AG08396 (cell line): Measurements from ENCODE around the gene TULP4.
A peak's percentile ranks its signal among the peaks of the same experiment; 100 is the strongest.
"Not testable (repeated sequence)": the region's sequence is repeated elsewhere in the genome, so short reads cannot be mapped to it uniquely, and the experiment has no call there.

Experiments used
- DNase-seq: peaks from one replicate; pipeline ENCODE4 v3.0.0; 2012; ENCODE audit warnings: low spot score, mixed read lengths

TULP4 gene

GRCh38 chr6:158295976-158296853 is 16.1 kb upstream of the TULP4 start:
- not testable (repeated sequence) for DNase-seq

GRCh38 chr6:158296854-158297324 is 15.4 kb upstream of the TULP4 start:
- DNase-seq = not testable (repeated sequence)

- DNase-seq = not testable (repeated sequence)
Observed at GRCh38 chr6:158297657-158298056, 14.6 kb upstream of the TULP4 start.

- not testable (repeated sequence) for DNase-seq
Observed at GRCh38 chr6:158300306-158301143, 11.7 kb upstream of the TULP4 start.

- DNase-seq = not testable (repeated sequence)
Observed at GRCh38 chr6:158301561-158301960, 10.7 kb upstream of the TULP4 start.

GRCh38 chr6:158302195-158302796 is 10.0 kb upstream of the TULP4 start:
- not testable (repeated sequence) for DNase-seq

- DNase-seq = no peak
Observed at GRCh38 chr6:158303210-158303731, 9.0 kb upstream of the TULP4 start.

GRCh38 chr6:158304254-158304653 is 8.0 kb upstream of the TULP4 start:
- DNase-seq = no peak

GRCh38 chr6:158309814-158310213 is 2.5 kb upstream of the TULP4 start:
- no peak for DNase-seq

- no peak for DNase-seq
Observed at GRCh38 chr6:158311193-158311592, 1.1 kb upstream of the TULP4 start.

- no peak for DNase-seq
Observed at GRCh38 chr6:158311626-158312025, 639 bp upstream of the TULP4 start.

- no peak for DNase-seq
Observed at GRCh38 chr6:158312672-158313397, 570 bp downstream of the TULP4 start.

GRCh38 chr6:158313989-158314388 is 1.7 kb downstream of the TULP4 start:
- DNase-seq = no peak

- DNase-seq = no peak
Observed at GRCh38 chr6:158314737-158315136, 2.5 kb downstream of the TULP4 start.

GRCh38 chr6:158316022-158316421 is 3.8 kb downstream of the TULP4 start:
- DNase-seq = no peak

GRCh38 chr6:158321960-158322359 is 9.7 kb downstream of the TULP4 start:
- peak; percentile 13 for DNase-seq

- no peak for DNase-seq
Observed at GRCh38 chr6:158322400-158322723, 10.1 kb downstream of the TULP4 start.

GRCh38 chr6:158322724-158323560 is 10.7 kb downstream of the TULP4 start:
- peak; percentile 32 for DNase-seq

- DNase-seq = no peak
Observed at GRCh38 chr6:158323561-158323958, 11.3 kb downstream of the TULP4 start.

- DNase-seq = no peak
Observed at GRCh38 chr6:158324136-158324535, 11.9 kb downstream of the TULP4 start.

- DNase-seq = no peak
Observed at GRCh38 chr6:158327211-158327610, 14.9 kb downstream of the TULP4 start.
